Mucosa of rectum (tissue), 2 donors: ENCODE data around the gene PPM1L.

Experiments
- H3K27ac ChIP-seq, 2 donors: one replicate each; pipeline ENCODE4 v1.7.0; 2013; ENCODE audit warnings: inconsistent platforms in 2 of 2, low read depth in 2 of 2, low read length in 2 of 2
- H3K27me3 ChIP-seq, 2 donors: one replicate each; pipeline ENCODE4 v1.7.0; 2013; ENCODE audit warnings: low read length in 2 of 2; ENCODE audit not compliant: control insufficient read depth in 2 of 2, insufficient read depth in 2 of 2
- H3K36me3 ChIP-seq, 2 donors: one replicate each; pipeline ENCODE4 v1.7.0; 2013; ENCODE audit warnings: low read length in 2 of 2; ENCODE audit not compliant: control insufficient read depth in 2 of 2, insufficient read depth in 2 of 2
- H3K4me1 ChIP-seq, 2 donors: one replicate each; pipeline ENCODE4 v1.7.0; 2013; ENCODE audit warnings: low read length in 2 of 2, mild to moderate bottlenecking in 1 of 2; ENCODE audit not compliant: control insufficient read depth in 2 of 2, insufficient read depth in 2 of 2
- H3K4me3 ChIP-seq, 2 donors: one replicate each; pipeline ENCODE4 v1.7.0; 2013; ENCODE audit warnings: low read length in 2 of 2
- H3K9ac ChIP-seq, 2 donors: one replicate each; pipeline ENCODE4 v1.7.0; 2013; ENCODE audit warnings: low read length in 2 of 2, low read depth in 1 of 2, mild to moderate bottlenecking in 1 of 2
- H3K9me3 ChIP-seq, 2 donors: one replicate each; pipeline ENCODE4 v1.7.0; 2013; ENCODE audit warnings: low read length in 2 of 2; ENCODE audit not compliant: control insufficient read depth in 2 of 2
- donor health status: healthy.
- donor health status: Normal muscosa, but diverticular disease.

Gene PPM1L

GRCh38 chr3:160780245-160780644, 24.2 kb downstream of the PPM1L start:
- H3K27me3 ChIP-seq = no peaks in the 10 kb centered on the region
- H3K4me1 ChIP-seq = peaks cover 0 to 3% of the 10 kb centered on the region in 2 donors
- H3K27ac ChIP-seq = no peak overlapping the region
- H3K4me3 ChIP-seq = no peak overlapping the region
- no peaks in the 10 kb centered on the region for H3K9me3 ChIP-seq
- H3K36me3 ChIP-seq = no peaks in the 10 kb centered on the region
- no peak overlapping the region for H3K9ac ChIP-seq

- no peak overlapping the region for H3K27ac ChIP-seq
- peaks cover 0 to 6% of the 10 kb centered on the region in 2 donors for H3K4me1 ChIP-seq
Observed at GRCh38 chr3:160781402-160781801, 25.4 kb downstream of the PPM1L start.

GRCh38 chr3:160781863-160782262, 25.8 kb downstream of the PPM1L start:
- H3K27ac ChIP-seq = no peak overlapping the region
- no peaks in the 10 kb centered on the region for H3K27me3 ChIP-seq
- H3K36me3 ChIP-seq = no peaks in the 10 kb centered on the region
- no peak overlapping the region for H3K4me3 ChIP-seq
- H3K4me1 ChIP-seq = peaks cover 0 to 6% of the 10 kb centered on the region in 2 donors
- no peak overlapping the region for H3K9ac ChIP-seq
- H3K9me3 ChIP-seq = no peaks in the 10 kb centered on the region

More at GRCh38 chr3:160781402-160781801, 25.4 kb downstream of the PPM1L start:
- no peak overlapping the region for H3K9ac ChIP-seq
- no peak overlapping the region for H3K4me3 ChIP-seq
- H3K36me3 ChIP-seq = no peaks in the 10 kb centered on the region
- no peaks in the 10 kb centered on the region for H3K9me3 ChIP-seq
- H3K27me3 ChIP-seq = no peaks in the 10 kb centered on the region

- Histone ChIP-seq H3K27ac (peak overlapping the region in 1 of 2 donors; percentile 66), H3K4me1 (peaks cover 0 to 6% of the 10 kb centered on the region in 2 donors), H3K36me3 (no peaks in the 10 kb centered on the region), H3K27me3 (no peaks in the 10 kb centered on the region), H3K9ac (no peak overlapping the region), H3K4me3 (no peak overlapping the region), H3K9me3 (no peaks in the 10 kb centered on the region)
Observed at GRCh38 chr3:160784853-160785252, 28.8 kb downstream of the PPM1L start.

- Histone ChIP-seq H3K4me3 (no peak overlapping the region), H3K9me3 (no peaks in the 10 kb centered on the region), H3K27ac (no peak overlapping the region), H3K27me3 (no peaks in the 10 kb centered on the region), H3K9ac (no peak overlapping the region), H3K4me1 (no peaks in the 10 kb centered on the region), H3K36me3 (no peaks in the 10 kb centered on the region)
Observed at GRCh38 chr3:160790726-160791125, 34.7 kb downstream of the PPM1L start.

GRCh38 chr3:160792540-160792939, 36.5 kb downstream of the PPM1L start:
- Histone ChIP-seq H3K4me1 (peaks cover 0 to 4% of the 10 kb centered on the region in 2 donors), H3K27me3 (no peaks in the 10 kb centered on the region), H3K9me3 (no peaks in the 10 kb centered on the region), H3K27ac (no peak overlapping the region), H3K9ac (no peak overlapping the region), H3K36me3 (no peaks in the 10 kb centered on the region), H3K4me3 (no peak overlapping the region)

GRCh38 chr3:160793722-160794252, 37.8 kb downstream of the PPM1L start:
- no peak overlapping the region for H3K27ac ChIP-seq

GRCh38 chr3:160796089-160796812, 40.2 kb downstream of the PPM1L start:
- no peaks in the 10 kb centered on the region for H3K9me3 ChIP-seq
- no peaks in the 10 kb centered on the region for H3K36me3 ChIP-seq
- no peak overlapping the region for H3K4me3 ChIP-seq
- no peaks in the 10 kb centered on the region for H3K27me3 ChIP-seq
- H3K9ac ChIP-seq = no peak overlapping the region
- H3K4me1 ChIP-seq = peaks cover 0 to 4% of the 10 kb centered on the region in 2 donors
- H3K27ac ChIP-seq = peak overlapping the region in 1 of 2 donors; percentile 44

More at GRCh38 chr3:160793722-160794252, 37.8 kb downstream of the PPM1L start:
- Histone ChIP-seq H3K4me1 (peaks cover 0 to 4% of the 10 kb centered on the region in 2 donors), H3K27me3 (no peaks in the 10 kb centered on the region), H3K36me3 (no peaks in the 10 kb centered on the region), H3K9ac (no peak overlapping the region), H3K4me3 (no peak overlapping the region), H3K9me3 (no peaks in the 10 kb centered on the region)

- no peaks in the 10 kb centered on the region for H3K27me3 ChIP-seq
- no peaks in the 10 kb centered on the region for H3K9me3 ChIP-seq
- no peak overlapping the region for H3K4me3 ChIP-seq
- no peaks in the 10 kb centered on the region for H3K36me3 ChIP-seq
- peaks cover 0 to 4% of the 10 kb centered on the region in 2 donors for H3K4me1 ChIP-seq
- H3K27ac ChIP-seq = peak overlapping the region in 1 of 2 donors; percentile 44
- H3K9ac ChIP-seq = no peak overlapping the region
Observed at GRCh38 chr3:160796813-160797164, 40.8 kb downstream of the PPM1L start.

GRCh38 chr3:160797356-160797755, 41.3 kb downstream of the PPM1L start:
- Histone ChIP-seq H3K4me1 (peaks cover 3 to 6% of the 10 kb centered on the region in 2 donors), H3K9me3 (no peaks in the 10 kb centered on the region), H3K4me3 (no peak overlapping the region), H3K9ac (no peak overlapping the region), H3K27me3 (no peaks in the 10 kb centered on the region), H3K27ac (no peak overlapping the region), H3K36me3 (no peaks in the 10 kb centered on the region)
